B cell (primary cell): ENCODE data around the gene TJAP1. TPM values are rescaled to one million over a fixed set of nuclear protein-coding genes. Genes with fewer than 3 reads are reported as not detected.

Source experiments
- ATAC-seq: fragments of 200-7000 bp; cut with Tn5 transposase; one replicate; pipeline ENCODE4 v1.10.0; 2021; ENCODE audit warnings: low read depth, mild to moderate bottlenecking, moderate number of reproducible peaks, moderate library complexity
- CTCF ChIA-PET: fragments of 350-600 bp; sonication (Branson Sonifier 250); formaldehyde crosslinking; loops from one replicate; lab custom pipeline; 2021; ENCODE audit warnings: antibody characterized with exemption, inconsistent platforms; lab: Charles Lee
- POLR2A ChIA-PET: fragments of 350-600 bp; sonication (Branson Sonifier 250); formaldehyde crosslinking; loops from one replicate; lab custom pipeline; 2021; ENCODE audit warnings: antibody characterized with exemption; lab: Charles Lee
- DNase-seq: peaks from one replicate; pipeline ENCODE4 v3.0.0; 2013
- H2AFZ ChIP-seq: 2 replicates; pipeline ENCODE4 v1.6.1; 2012; ENCODE audit warnings: mild to moderate bottlenecking, low read depth, low read length; ENCODE audit not compliant: insufficient read depth, poor library complexity, severe bottlenecking
- H3K27ac ChIP-seq, 2 donors: 1 replicate in 1 of 2; 2 replicates in 1 of 2; pipeline ENCODE4 v1.5.1; 2012 to 2013; ENCODE audit warnings: low read length in 2 of 2, mild to moderate bottlenecking in 2 of 2, moderate library complexity in 1 of 2
- H3K27me3 ChIP-seq, 4 experiments: fragments of 200-600 bp in 1 of 4; sonication (generic) in 1 of 4; replicated peaks in 1 of 4; 1 replicate in 2 of 4; 2 replicates in 2 of 4; pipeline versions ENCODE4 v1.6.1 to v1.7.0; 2013 to 2016; ENCODE audit warnings: low read length in 3 of 4, mild to moderate bottlenecking in 2 of 4, mixed read lengths in 1 of 4, moderate library complexity in 1 of 4; ENCODE audit not compliant: insufficient read depth in 4 of 4, control insufficient read depth in 3 of 4; ENCODE audit errors: control extremely low read depth in 1 of 4
- H3K36me3 ChIP-seq, 2 experiments: replicated peaks in 1 of 2; 1 replicate in 1 of 2; 2 replicates in 1 of 2; pipeline versions ENCODE4 v1.6.1 to v1.7.1; 2013; ENCODE audit warnings: low read length in 1 of 2; ENCODE audit not compliant: insufficient read depth in 2 of 2, control insufficient read depth in 1 of 2; ENCODE audit errors: control extremely low read depth in 1 of 2, extremely low read depth in 1 of 2
- H3K4me1 ChIP-seq, 2 donors: fragments of 200-600 bp in 1 of 2; sonication (generic) in 1 of 2; 1 replicate in 1 of 2; 2 replicates in 1 of 2; pipeline versions ENCODE4 v1.5.1 to v1.6.1; 2013 to 2017; ENCODE audit warnings: low read length in 2 of 2; ENCODE audit not compliant: control insufficient read depth in 2 of 2, insufficient read depth in 2 of 2
- H3K4me2 ChIP-seq: replicated peaks from 2 replicates; pipeline ENCODE3; 2012; ENCODE audit warnings: mild to moderate bottlenecking, low read depth, low read length; ENCODE audit not compliant: poor library complexity, severe bottlenecking
- H3K4me3 ChIP-seq, 5 experiments: fragments of 200-600 bp in 1 of 5; sonication (generic) in 1 of 5; 1 replicate in 3 of 5; 2 replicates in 2 of 5; pipeline versions ENCODE4 v1.5.1 to v1.7.0; 2011 to 2016; ENCODE audit warnings: low read length in 4 of 5, mild to moderate bottlenecking in 4 of 5, low read depth in 2 of 5, control low read depth in 1 of 5, moderate library complexity in 1 of 5; ENCODE audit not compliant: insufficient read depth in 1 of 5; ENCODE audit errors: control extremely low read depth in 1 of 5, extremely low read depth in 1 of 5
- H3K79me2 ChIP-seq: fragments of 200-600 bp; sonication (generic); one replicate; pipeline ENCODE4 v1.6.0; 2016; ENCODE audit warnings: low read length; ENCODE audit not compliant: control insufficient read depth, insufficient read depth
- H3K9ac ChIP-seq: fragments of 200-600 bp; sonication (generic); 2 replicates; pipeline ENCODE4 v1.6.1; 2017; ENCODE audit warnings: mild to moderate bottlenecking, low read length, moderate library complexity
- H3K9me3 ChIP-seq, 3 donors: one replicate each; pipeline versions ENCODE4 v1.6.1 to v1.7.1; 2013; ENCODE audit warnings: low read length in 2 of 3; ENCODE audit not compliant: control insufficient read depth in 2 of 3, insufficient read depth in 1 of 3; ENCODE audit errors: control extremely low read depth in 1 of 3
- H4K20me1 ChIP-seq: 2 replicates; pipeline ENCODE4 v1.6.0; 2012; ENCODE audit warnings: mild to moderate bottlenecking, low read length; ENCODE audit not compliant: insufficient read depth, control insufficient read depth, poor library complexity, severe bottlenecking
- H3K27ac Mint-ChIP-seq: one replicate; pipeline ENCODE4 v1.8.0; 2021; ENCODE audit warnings: mixed read lengths
- H3K27me3 Mint-ChIP-seq: one replicate; pipeline ENCODE4 v1.8.0; 2021; ENCODE audit warnings: mixed read lengths
- H3K4me1 Mint-ChIP-seq: one replicate; pipeline ENCODE4 v1.8.0; 2021; ENCODE audit warnings: mixed read lengths
- H3K4me3 Mint-ChIP-seq: one replicate; pipeline ENCODE4 v1.8.0; 2021; ENCODE audit warnings: mixed read lengths
- H3K9me3 Mint-ChIP-seq: one replicate; pipeline ENCODE4 v1.8.0; 2022; ENCODE audit warnings: mixed read lengths; ENCODE audit not compliant: insufficient read depth
- EZH2 ChIP-seq: IDR thresholded peaks from 2 replicates; pipeline ENCODE4 v1.6.1; 2012; ENCODE audit warnings: borderline replicate concordance, low read depth, mild to moderate bottlenecking, moderate library complexity, low read length; ENCODE audit not compliant: insufficient read depth, poor library complexity, severe bottlenecking
- WGBS: methylation state at CpG from one replicate; pipeline ENCODE4 v1.1.5; 2013; ENCODE audit warnings: missing lambda C conversion rate; ENCODE audit not compliant: insufficient coverage; 5-methylcytosine and 5-hydroxymethylcytosine counted together
- intact Hi-C: fragments of 100-400 bp; cut with micrococcal nuclease; formaldehyde crosslinking; loops from one replicate; pipeline ENCODE4 v1.10.0; 2022
- polyA plus RNA-seq: library from polyadenylated mRNA; depleted of rRNA; stranded (reverse); fragments of >200 nt; gene quantifications from 2 replicates; pipeline ENCODE4 v1.2.3, GENCODE V29; 2012
- total RNA-seq, 2 donors: library from RNA; stranded (reverse); fragments of 120-200 nt in 1 of 2; gene quantifications; 1 replicate in 1 of 2; 2 replicates in 1 of 2; pipeline versions ENCODE4 v1.2.3 to v1.2.4, GENCODE V29; 2013 to 2022
- TF ChIP-seq, protein P1 (sequence below): fragments of 200-600 bp; IDR thresholded peaks from one replicate; pipeline ENCODE4 v1.8.0; 2022; ENCODE audit warnings: antibody characterized with exemption, mild to moderate bottlenecking

TJAP1 gene
- total and polyA plus RNA-seq, 2 donors (not counting 1 experiment from before 2014, with no cell fraction given), result 59.1 to 70.7 TPM

DNA sequence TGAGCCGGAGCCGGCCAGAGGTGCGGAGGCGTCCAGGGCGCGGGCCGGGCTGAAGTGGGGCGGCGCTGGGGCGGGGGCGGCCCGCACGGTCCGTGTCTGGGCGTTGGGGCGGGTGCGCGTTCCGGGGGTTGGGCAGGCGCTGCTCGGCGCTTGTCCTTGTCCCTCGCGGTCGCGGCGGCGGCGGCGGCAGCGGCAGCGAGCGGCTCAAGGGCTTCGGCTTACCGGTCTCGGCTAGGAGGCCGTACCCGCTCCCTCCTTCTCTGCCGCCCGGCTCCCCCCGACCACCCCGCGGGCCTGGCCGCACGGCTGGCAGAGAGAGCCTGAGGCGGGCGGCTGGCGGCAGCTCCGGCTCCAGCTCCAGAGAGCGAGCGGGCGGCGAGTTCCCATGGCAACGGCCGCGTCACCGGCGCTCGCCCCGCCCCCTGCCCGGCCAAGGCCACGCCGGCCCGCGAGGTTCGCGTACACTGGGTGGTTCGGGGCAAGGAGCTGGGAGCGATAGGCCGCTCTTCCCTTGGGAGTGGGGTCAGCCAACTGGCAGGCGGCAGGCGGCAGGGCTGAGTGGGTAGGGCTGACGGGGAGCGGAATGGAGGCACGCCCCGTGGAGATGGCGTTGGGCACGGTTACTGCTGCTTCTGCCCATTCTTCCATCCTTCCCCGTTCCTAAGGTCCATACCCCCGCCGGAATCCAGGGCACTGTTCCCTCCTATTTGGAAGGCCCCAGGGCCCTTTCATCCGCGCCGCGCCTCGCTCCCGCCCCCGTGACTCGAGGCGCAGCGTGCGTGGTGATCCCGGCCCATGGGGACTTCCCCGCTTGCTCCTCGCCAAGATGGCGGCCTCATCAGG, 32.8 kb downstream of the TJAP1 start, which contains the start of gene LRRC73:
Gene LRRC73, minus strand, starts transcription at position 363 of the 843 bp plus-strand sequence. CDS start 561 bp downstream, outside the sequence.
- CTCF ChIA-PET, result interaction anchor here (0.8 to 1.8 kb wide), 4 partner anchors 9 to 531 kb away, joined by 3 to 11 read pairs (median 4); no protein-coding TSS in a partner anchor
- intact Hi-C loops, result loop anchor here (1.0 to 10.0 kb wide), 5 partner anchors 33 to 608 kb away; partner anchors contain the start of genes CNPY3 and TJAP1
- Histone ChIP-seq H2AFZ (peak within 1 kb of the TSS; percentile 74), H3K4me1 (peaks cover 27 to 35% of the 10 kb centered on the region in 2 donors), H3K27me3 (peaks cover 0 to 20% (median 8%) of the 10 kb centered on the region in 4 experiments), H3K9me3 (peaks cover 0 to 3% (median 0%) of the 10 kb centered on the region in 3 donors), H3K4me3 (peak within 1 kb of the TSS in 4 of 5 experiments; percentile 26 to 74 (median 56)), H3K9ac (peak within 1 kb of the TSS; percentile 70), H4K20me1 (peaks cover 28% of the 10 kb centered on the region), H3K36me3 (peaks cover 0 to 36% of the 10 kb centered on the region in 2 experiments), H3K79me2 (peaks cover 6% of the 10 kb centered on the region), H3K27ac (peak within 1 kb of the TSS in 1 of 2 donors; percentile 40), H3K4me2 (peak within 1 kb of the TSS; percentile 97)
- 16% methylated on average over 96 of the region's 96 CpGs for WGBS
- Mint-ChIP-seq H3K9me3 (no peaks in the 10 kb centered on the region), H3K27me3 (peaks cover 10% of the 10 kb centered on the region), H3K4me1 (peaks cover 42% of the 10 kb centered on the region), H3K27ac (peak within 1 kb of the TSS; percentile 88), H3K4me3 (peak within 1 kb of the TSS; percentile 98)
- peak; percentile 61 for TF ChIP-seq EZH2
- TF ChIP-seq, protein P1, sequence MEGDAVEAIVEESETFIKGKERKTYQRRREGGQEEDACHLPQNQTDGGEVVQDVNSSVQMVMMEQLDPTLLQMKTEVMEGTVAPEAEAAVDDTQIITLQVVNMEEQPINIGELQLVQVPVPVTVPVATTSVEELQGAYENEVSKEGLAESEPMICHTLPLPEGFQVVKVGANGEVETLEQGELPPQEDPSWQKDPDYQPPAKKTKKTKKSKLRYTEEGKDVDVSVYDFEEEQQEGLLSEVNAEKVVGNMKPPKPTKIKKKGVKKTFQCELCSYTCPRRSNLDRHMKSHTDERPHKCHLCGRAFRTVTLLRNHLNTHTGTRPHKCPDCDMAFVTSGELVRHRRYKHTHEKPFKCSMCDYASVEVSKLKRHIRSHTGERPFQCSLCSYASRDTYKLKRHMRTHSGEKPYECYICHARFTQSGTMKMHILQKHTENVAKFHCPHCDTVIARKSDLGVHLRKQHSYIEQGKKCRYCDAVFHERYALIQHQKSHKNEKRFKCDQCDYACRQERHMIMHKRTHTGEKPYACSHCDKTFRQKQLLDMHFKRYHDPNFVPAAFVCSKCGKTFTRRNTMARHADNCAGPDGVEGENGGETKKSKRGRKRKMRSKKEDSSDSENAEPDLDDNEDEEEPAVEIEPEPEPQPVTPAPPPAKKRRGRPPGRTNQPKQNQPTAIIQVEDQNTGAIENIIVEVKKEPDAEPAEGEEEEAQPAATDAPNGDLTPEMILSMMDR, result no peak
- POLR2A ChIA-PET, result interaction anchor here (0.6 to 1.7 kb wide), 4 partner anchors 14 to 728 kb away, joined by 3 to 6 read pairs (median 4); partner anchors contain the start of gene BICRAL
- peak; percentile 91 for DNase-seq
- peak; percentile 77 for ATAC-seq
